Tibial nerve (tissue), 4 donors: ENCODE data around the gene IL17C. TPM values are rescaled to one million over a fixed set of nuclear protein-coding genes. Genes with fewer than 3 reads are reported as not detected.

Source experiments
- DNase-seq, 2 donors: peaks; one replicate each; pipeline ENCODE4 v3.0.0-alpha.2; 2019; ENCODE audit warnings: low spot score in 2 of 2
- H3K27ac ChIP-seq, 4 donors: fragments of 200-600 bp; sonication (generic) in 3 of 4; one replicate each; pipeline ENCODE4 v1.5.1; 2017 to 2019; ENCODE audit warnings: mild to moderate bottlenecking in 1 of 4
- H3K27me3 ChIP-seq, 2 donors: fragments of 200-600 bp; sonication (generic) in 1 of 2; one replicate each; pipeline versions ENCODE4 v1.5.1 to v1.6.0; 2017 to 2019
- H3K36me3 ChIP-seq, 3 donors: fragments of 200-600 bp; sonication (generic); one replicate each; pipeline ENCODE4 v1.5.1; 2018 to 2019
- H3K4me1 ChIP-seq, 4 donors: fragments of 200-600 bp; sonication (generic) in 3 of 4; one replicate each; pipeline ENCODE4 v1.5.1; 2017 to 2019
- H3K4me3 ChIP-seq, 4 donors: fragments of 200-600 bp; sonication (generic) in 3 of 4; one replicate each; pipeline ENCODE4 v1.5.1; 2017 to 2019; ENCODE audit warnings: mild to moderate bottlenecking in 1 of 4, moderate library complexity in 1 of 4
- H3K9me3 ChIP-seq, 4 donors: fragments of 200-600 bp; sonication (generic) in 3 of 4; one replicate each; pipeline ENCODE4 v1.5.1; 2017 to 2019
- EP300 ChIP-seq, 2 donors: sonication (generic); formaldehyde crosslinking; IDR thresholded peaks; one replicate each; pipeline ENCODE4 v1.6.1; 2017; ENCODE audit warnings: antibody characterized with exemption in 2 of 2, mild to moderate bottlenecking in 1 of 2
- POLR2A ChIP-seq, 2 donors: fragments of 450-650 bp; IDR thresholded peaks; one replicate each; pipeline ENCODE4 v1.6.1; 2017; ENCODE audit warnings: antibody characterized with exemption in 2 of 2, mild to moderate bottlenecking in 2 of 2, moderate library complexity in 2 of 2
- WGBS, 2 donors: methylation state at CpG; one replicate each; pipeline ENCODE4 v1.1.5; 2018; 5-methylcytosine and 5-hydroxymethylcytosine counted together
- total RNA-seq, 4 donors: library from RNA; depleted of rRNA; stranded (reverse); fragments of >200 nt; gene quantifications; one replicate each; pipeline ENCODE4 v1.1.0, GENCODE V29; 2016
- TF ChIP-seq, protein P1 (sequence below), 5 experiments: fragments of 200-600 bp in 3 of 5; fragments of 450-650 bp in 2 of 5; sonication (generic) in 3 of 5; IDR thresholded peaks; one replicate each; pipeline ENCODE4 v1.5.1; 2016 to 2019; ENCODE audit warnings: antibody characterized with exemption in 5 of 5, mild to moderate bottlenecking in 3 of 5, moderate library complexity in 2 of 5

Gene IL17C
- total RNA-seq, 4 donors from 2014 or later = not detected

DNA sequence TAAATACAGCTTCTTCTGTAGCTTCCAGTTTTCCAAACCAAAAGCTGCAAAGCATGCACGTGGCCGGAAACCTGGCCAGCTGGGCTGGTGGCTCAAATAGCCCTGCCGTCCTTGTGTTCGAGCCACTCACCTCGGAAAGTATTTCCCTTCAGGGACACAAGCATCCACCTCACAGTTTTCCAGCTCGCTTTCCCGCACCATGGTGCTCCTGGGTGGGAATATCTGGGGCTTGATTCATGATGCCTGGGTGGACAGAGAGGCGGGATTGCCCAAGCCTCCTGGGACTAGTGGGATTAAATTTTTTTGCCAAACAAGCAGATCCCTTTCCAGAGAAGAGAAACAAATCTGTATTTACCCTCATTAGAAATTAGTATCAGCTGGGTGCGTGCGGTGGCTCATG is 31.6 kb downstream of the IL17C start:
- H3K27me3 ChIP-seq = no peaks in the 10 kb centered on the region
- no peak overlapping the region for H3K4me3 ChIP-seq
- peaks cover 0 to 46% (median 0%) of the 10 kb centered on the region in 3 donors for H3K36me3 ChIP-seq
- H3K27ac ChIP-seq = no peak overlapping the region
- TF ChIP-seq, protein P1, sequence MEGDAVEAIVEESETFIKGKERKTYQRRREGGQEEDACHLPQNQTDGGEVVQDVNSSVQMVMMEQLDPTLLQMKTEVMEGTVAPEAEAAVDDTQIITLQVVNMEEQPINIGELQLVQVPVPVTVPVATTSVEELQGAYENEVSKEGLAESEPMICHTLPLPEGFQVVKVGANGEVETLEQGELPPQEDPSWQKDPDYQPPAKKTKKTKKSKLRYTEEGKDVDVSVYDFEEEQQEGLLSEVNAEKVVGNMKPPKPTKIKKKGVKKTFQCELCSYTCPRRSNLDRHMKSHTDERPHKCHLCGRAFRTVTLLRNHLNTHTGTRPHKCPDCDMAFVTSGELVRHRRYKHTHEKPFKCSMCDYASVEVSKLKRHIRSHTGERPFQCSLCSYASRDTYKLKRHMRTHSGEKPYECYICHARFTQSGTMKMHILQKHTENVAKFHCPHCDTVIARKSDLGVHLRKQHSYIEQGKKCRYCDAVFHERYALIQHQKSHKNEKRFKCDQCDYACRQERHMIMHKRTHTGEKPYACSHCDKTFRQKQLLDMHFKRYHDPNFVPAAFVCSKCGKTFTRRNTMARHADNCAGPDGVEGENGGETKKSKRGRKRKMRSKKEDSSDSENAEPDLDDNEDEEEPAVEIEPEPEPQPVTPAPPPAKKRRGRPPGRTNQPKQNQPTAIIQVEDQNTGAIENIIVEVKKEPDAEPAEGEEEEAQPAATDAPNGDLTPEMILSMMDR (IDR thresholded peaks at IDR 0.05) = no peak
- TF ChIP-seq EP300 (IDR thresholded peaks at IDR 0.05) = no peak
- TF ChIP-seq POLR2A (IDR thresholded peaks at IDR 0.05) = no peak
- H3K9me3 ChIP-seq = no peaks in the 10 kb centered on the region
- no peaks in the 10 kb centered on the region for H3K4me1 ChIP-seq
- no peak for DNase-seq
- WGBS, 2 donors = 81 to 84% methylated on average over 10 of the region's 10 CpGs

DNA sequence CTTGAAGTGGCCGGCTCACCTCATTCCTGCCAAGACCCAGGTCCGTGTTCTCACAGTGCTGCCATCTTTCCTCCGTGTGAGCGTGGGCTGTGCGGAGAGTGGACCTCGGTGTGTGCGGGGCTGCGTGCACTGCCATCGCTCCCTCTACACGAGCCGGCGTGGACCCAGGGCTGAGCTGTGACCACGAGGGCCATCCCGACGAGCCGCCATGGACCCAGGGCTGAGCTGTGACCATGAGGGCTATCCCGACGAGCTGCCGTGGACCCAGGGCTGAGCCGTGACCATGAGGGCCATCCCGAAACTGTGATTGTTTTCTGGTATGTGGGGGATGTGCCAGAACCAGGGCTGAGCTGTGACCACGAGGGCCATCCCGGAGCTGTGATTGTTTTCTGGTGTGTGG is 33.4 kb downstream of the IL17C start:
- Histone ChIP-seq H3K9me3 (no peaks in the 10 kb centered on the region), H3K36me3 (peaks cover 0 to 64% (median 0%) of the 10 kb centered on the region in 3 donors), H3K4me3 (no peak overlapping the region), H3K27ac (no peak overlapping the region), H3K27me3 (no peaks in the 10 kb centered on the region), H3K4me1 (no peaks in the 10 kb centered on the region)
- no peak for DNase-seq
- 86 to 90% methylated on average over 10 to 23 of the region's 23 CpGs for WGBS, 2 donors
- TF ChIP-seq, protein P1 (IDR thresholded peaks at IDR 0.05) = no peak
- TF ChIP-seq POLR2A (IDR thresholded peaks at IDR 0.05) (no peak), EP300 (IDR thresholded peaks at IDR 0.05) (no peak)

DNA sequence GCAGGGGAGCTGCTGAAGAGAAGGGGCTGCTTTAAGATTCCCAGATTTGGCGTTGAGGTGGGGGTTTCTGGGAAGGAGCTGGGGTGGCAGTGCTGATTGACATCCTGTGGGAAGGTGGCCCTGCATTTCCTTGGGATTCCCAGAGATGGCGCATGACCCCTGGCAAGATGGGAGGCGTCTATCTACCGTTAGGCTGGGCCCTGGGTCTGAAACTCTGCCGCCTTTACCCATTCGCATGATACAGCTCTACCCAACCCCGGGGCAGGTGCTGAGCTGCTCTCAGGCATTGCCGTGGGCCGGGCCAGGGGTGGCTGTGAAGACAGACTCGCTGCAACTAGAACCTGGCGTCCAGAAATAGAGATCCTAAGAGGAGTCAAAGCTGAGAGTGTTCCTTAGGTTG is 34.4 kb downstream of the IL17C start:
- no peaks in the 10 kb centered on the region for H3K4me1 ChIP-seq
- no peak for TF ChIP-seq EP300 (IDR thresholded peaks at IDR 0.05)
- TF ChIP-seq, protein P1 (IDR thresholded peaks at IDR 0.05) = no peak
- no peak for TF ChIP-seq POLR2A (IDR thresholded peaks at IDR 0.05)
- 54 to 60% methylated on average over 11 of the region's 11 CpGs for WGBS, 2 donors
- no peaks in the 10 kb centered on the region for H3K9me3 ChIP-seq
- no peak overlapping the region for H3K4me3 ChIP-seq
- H3K27me3 ChIP-seq = no peaks in the 10 kb centered on the region
- H3K27ac ChIP-seq = no peak overlapping the region
- peaks cover 0 to 62% (median 0%) of the 10 kb centered on the region in 3 donors for H3K36me3 ChIP-seq
- DNase-seq = no peak

- no peak overlapping the region for H3K4me3 ChIP-seq
- H3K4me1 ChIP-seq = no peaks in the 10 kb centered on the region
- H3K27ac ChIP-seq = no peak overlapping the region
- H3K27me3 ChIP-seq = peaks cover 0 to 9% of the 10 kb centered on the region in 2 donors
- H3K36me3 ChIP-seq = peaks cover 0 to 57% (median 0%) of the 10 kb centered on the region in 3 donors
- H3K9me3 ChIP-seq = no peaks in the 10 kb centered on the region
- TF ChIP-seq EP300 (IDR thresholded peaks at IDR 0.05) (no peak), POLR2A (IDR thresholded peaks at IDR 0.05) (no peak)
- TF ChIP-seq, protein P1 (IDR thresholded peaks at IDR 0.05) = no peak
- DNase-seq = no peak
- WGBS, 2 donors = 87 to 88% methylated on average over 18 to 19 of the region's 19 CpGs
Measured at GRCh38 chr16:88673716-88674379, 35.5 kb downstream of the IL17C start.

DNA sequence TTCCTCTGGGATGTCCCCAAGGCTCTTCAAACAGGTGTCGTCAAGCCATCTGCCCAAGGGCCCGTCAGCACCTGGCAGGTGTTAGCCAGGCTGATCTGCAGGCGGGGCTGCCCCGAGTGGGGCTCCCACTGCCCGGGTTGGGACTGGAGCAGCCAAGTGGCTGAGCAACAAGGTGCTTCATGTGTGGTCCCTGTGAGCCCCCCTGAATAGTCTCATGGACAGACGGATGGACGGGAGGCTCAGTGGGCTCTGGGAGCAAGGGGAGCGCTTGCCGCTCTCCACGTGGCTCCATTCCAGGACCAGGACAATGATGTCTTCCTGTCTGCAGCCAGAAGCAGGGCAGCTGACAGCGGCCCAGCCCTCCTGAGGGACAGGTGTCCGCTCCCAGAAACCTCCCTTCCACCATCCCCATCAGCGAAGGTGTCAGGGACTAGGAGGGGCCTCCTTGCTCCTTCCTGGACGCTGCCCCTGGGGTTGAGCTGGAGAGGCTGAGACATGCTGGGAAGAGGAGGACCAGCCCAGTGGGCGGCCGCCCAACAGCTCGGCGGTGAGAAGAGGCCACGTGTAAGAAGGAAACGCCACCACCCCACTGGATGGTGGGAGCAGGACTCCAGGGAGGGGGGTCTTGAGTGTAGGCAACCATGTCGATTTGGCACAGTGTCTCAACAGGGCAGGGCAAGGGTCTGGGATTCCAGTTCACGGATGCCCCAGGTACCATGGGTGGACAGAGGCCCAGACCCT is 38.3 kb downstream of the IL17C start:
- Histone ChIP-seq H3K27ac (no peak overlapping the region), H3K9me3 (no peaks in the 10 kb centered on the region), H3K36me3 (peaks cover 0 to 52% (median 0%) of the 10 kb centered on the region in 3 donors), H3K4me3 (no peak overlapping the region), H3K4me1 (peaks cover 0 to 7% (median 6%) of the 10 kb centered on the region in 4 donors), H3K27me3 (peaks cover 0 to 27% of the 10 kb centered on the region in 2 donors)
- 69 to 72% methylated on average over 11 to 21 of the region's 22 CpGs for WGBS, 2 donors
- no peak for TF ChIP-seq POLR2A (IDR thresholded peaks at IDR 0.05)
- DNase-seq = no peak
